SU-DHL-6 (cell line): ENCODE measurements around the gene SLC7A4.

Experiments
- CTCF ChIP-seq: fragments of 200-600 bp; sonication (generic); IDR thresholded peaks from one replicate; pipeline ENCODE4 v1.5.1; 2017; ENCODE audit warnings: antibody characterized with exemption, mild to moderate bottlenecking, low read length, moderate library complexity; ENCODE audit not compliant: insufficient read depth, poor library complexity, severe bottlenecking
- EZH2phosphoT487 ChIP-seq: fragments of 200-600 bp; sonication (generic), shearing (Covaris generic); conservative IDR thresholded peaks from 2 replicates; pipeline ENCODE4 v1.6.1; 2018; ENCODE audit warnings: mild to moderate bottlenecking, antibody characterized with exemption, low read length, moderate library complexity, mixed read lengths

GRCh38 chr22:21014726-21015465 lies 17.5 kb downstream of the SLC7A4 start, which contains the start of gene P2RX6:
- TF ChIP-seq CTCF (no peak), EZH2phosphoT487 (no peak)
